ENCODE data around the gene CACNA2D3.

- no peak for TF ChIP-seq POLR2AphosphoS5 (IDR thresholded peaks at IDR 0.05; ENCODE audit: low read depth, low read length)
- no peak for TF ChIP-seq TAF1 (IDR thresholded peaks at IDR 0.05; ENCODE audit: low read depth, low read length)
- no peak for TF ChIP-seq SPI1 (IDR thresholded peaks at IDR 0.05; ENCODE audit: low read depth, low read length)
These were observed 482.1 kb downstream of the CACNA2D3 start for GRCh38 chr3:54604495-54604894.

All from GM12891 (cell line).